SK-N-SH (cell line): ENCODE results near the gene USP36. TPM values are rescaled to one million over a fixed set of nuclear protein-coding genes. Genes with fewer than 3 reads are reported as not detected.

Experiments used
- CTCF ChIA-PET: fragments of 300-600, 350-600 bp; formaldehyde crosslinking; extraction: SDS; loops from one replicate; lab custom pipeline; 2021; lab: Yijun Ruan, JAX
- POLR2A ChIA-PET: fragments of 350-600 bp; sonication (Branson Sonifier 250); formaldehyde crosslinking; extraction: SDS; loops from one replicate; lab custom pipeline; 2020; ENCODE audit warnings: antibody characterized with exemption, inconsistent platforms; lab: Yijun Ruan, JAX
- DNase-seq: peaks from one replicate; pipeline ENCODE4 v3.0.0; 2012
- H2AFZ ChIP-seq: fragments of 200-600 bp; sonication (generic); 2 replicates; pipeline ENCODE4 v1.8.1; 2016; ENCODE audit warnings: antibody characterized with exemption, mild to moderate bottlenecking, low read depth
- H3F3A ChIP-seq: fragments of 200-600 bp; sonication (generic); replicated peaks from 2 replicates; pipeline ENCODE3; 2016; ENCODE audit warnings: antibody characterized with exemption, mild to moderate bottlenecking; ENCODE audit not compliant: insufficient read depth
- H3K27ac ChIP-seq, 2 experiments: fragments of 200-500 bp in 1 of 2; fragments of 200-600 bp in 1 of 2; sonication (Bioruptor generic) in 1 of 2; sonication (generic), shearing (Covaris generic) in 1 of 2; 2 replicates each; pipeline versions ENCODE4 v1.5.1 to v1.6.1; 2014 to 2016; ENCODE audit warnings: low read depth in 2 of 2, inconsistent platforms in 1 of 2, low read length in 1 of 2, mild to moderate bottlenecking in 1 of 2, mixed read lengths in 1 of 2
- H3K27me3 ChIP-seq: fragments of 200-600 bp; sonication (generic), shearing (Covaris generic); 2 replicates; pipeline ENCODE4 v1.6.1; 2016; ENCODE audit warnings: mixed run types; ENCODE audit not compliant: insufficient read depth
- H3K36me3 ChIP-seq, 2 experiments: fragments of 200-500 bp in 1 of 2; fragments of 200-600 bp in 1 of 2; sonication (Bioruptor generic) in 1 of 2; sonication (generic) in 1 of 2; replicated peaks in 1 of 2; 2 replicates each; pipeline versions ENCODE3 to v1.5.1; 2014 to 2016; ENCODE audit warnings: low read length in 1 of 2, mild to moderate bottlenecking in 1 of 2; ENCODE audit not compliant: insufficient read depth in 2 of 2, control insufficient read depth in 1 of 2
- H3K4me1 ChIP-seq, 2 experiments: fragments of 200-500 bp in 1 of 2; fragments of 200-600 bp in 1 of 2; sonication (Bioruptor generic) in 1 of 2; sonication (generic), shearing (Covaris generic) in 1 of 2; 2 replicates each; pipeline versions ENCODE4 v1.5.1 to v1.6.1; 2014 to 2016; ENCODE audit warnings: low read depth in 1 of 2, low read length in 1 of 2, mixed run types in 1 of 2; ENCODE audit not compliant: insufficient read depth in 2 of 2, control insufficient read depth in 1 of 2
- H3K4me2 ChIP-seq: fragments of 200-600 bp; sonication (generic), shearing (Covaris generic); 2 replicates; pipeline ENCODE4 v1.6.1; 2017; ENCODE audit warnings: mixed run types
- H3K4me3 ChIP-seq, 2 experiments: fragments of 200-500 bp in 1 of 2; fragments of 200-600 bp in 1 of 2; sonication (Bioruptor generic) in 1 of 2; sonication (generic), shearing (Covaris generic) in 1 of 2; 2 replicates each; pipeline versions ENCODE4 v1.5.1 to v1.8.1; 2014 to 2016; ENCODE audit warnings: low read depth in 2 of 2, inconsistent platforms in 1 of 2, low read length in 1 of 2, mild to moderate bottlenecking in 1 of 2, mixed read lengths in 1 of 2, moderate library complexity in 1 of 2
- H3K79me2 ChIP-seq: fragments of 200-600 bp; sonication (generic); 2 replicates; pipeline ENCODE4 v1.8.1; 2017; ENCODE audit warnings: mild to moderate bottlenecking; ENCODE audit not compliant: insufficient read depth
- H3K9ac ChIP-seq: fragments of 200-600 bp; sonication (generic); 2 replicates; pipeline ENCODE4 v1.6.1; 2017; ENCODE audit warnings: mixed run types
- H3K9me2 ChIP-seq: fragments of 200-600 bp; sonication (generic); 2 replicates; pipeline ENCODE4 v1.6.1; 2017; ENCODE audit warnings: mixed run types
- H3K9me3 ChIP-seq: fragments of 200-600 bp; sonication (generic); 2 replicates; pipeline ENCODE4 v1.6.1; 2017; ENCODE audit warnings: mixed run types, mild to moderate bottlenecking, moderate library complexity
- H4K20me1 ChIP-seq: fragments of 200-600 bp; sonication (generic); 2 replicates; pipeline ENCODE4 v1.6.1; 2017; ENCODE audit warnings: mild to moderate bottlenecking, mixed run types; ENCODE audit not compliant: insufficient read depth
- FOSL2 ChIP-seq: IDR thresholded peaks from 2 replicates; pipeline ENCODE4 v1.4.0; 2012; ENCODE audit warnings: low read depth, mild to moderate bottlenecking, moderate library complexity, borderline replicate concordance
- FOXJ3 ChIP-seq: sonication (generic); formaldehyde crosslinking; IDR thresholded peaks from 2 replicates; pipeline ENCODE4 v1.5.1; 2020; ENCODE audit warnings: mild to moderate bottlenecking, missing genetic modification reagents
- GABPA ChIP-seq: IDR thresholded peaks from 2 replicates; pipeline ENCODE4 v1.4.0; 2012; ENCODE audit warnings: low read depth, mild to moderate bottlenecking
- GATA2 ChIP-seq: sonication (generic); formaldehyde crosslinking; IDR thresholded peaks from 2 replicates; pipeline ENCODE4 v1.5.0; 2020; ENCODE audit warnings: mild to moderate bottlenecking, missing genetic modification reagents
- IRF3 ChIP-seq: fragments of 150-350 bp; IDR thresholded peaks from 2 replicates; pipeline ENCODE4 v1.6.1; 2016; ENCODE audit warnings: mild to moderate bottlenecking, low read depth, low read length
- JUND ChIP-seq: IDR thresholded peaks from 2 replicates; pipeline ENCODE4 v1.4.0; 2012
- MXI1 ChIP-seq: IDR thresholded peaks from 2 replicates; pipeline ENCODE4 v1.6.1; 2012; ENCODE audit warnings: mild to moderate bottlenecking, low read depth, low read length, improper control_type of control experiment
- NFIC ChIP-seq: IDR thresholded peaks from 2 replicates; pipeline ENCODE4 v1.4.0; 2012; ENCODE audit warnings: borderline replicate concordance
- RAD21 ChIP-seq: IDR thresholded peaks from 2 replicates; pipeline ENCODE4 v1.6.1; 2012; ENCODE audit warnings: mild to moderate bottlenecking, low read length
- REST ChIP-seq: IDR thresholded peaks from 2 replicates; pipeline ENCODE4 v1.6.1; 2012; ENCODE audit warnings: mild to moderate bottlenecking, low read depth, low read length, moderate library complexity
- SMC3 ChIP-seq: IDR thresholded peaks from 2 replicates; pipeline ENCODE4 v1.6.1; 2012; ENCODE audit warnings: low read depth, low read length, improper control_type of control experiment
- TCF12 ChIP-seq: IDR thresholded peaks from 2 replicates; pipeline ENCODE4 v1.4.0; 2012
- USF1 ChIP-seq: IDR thresholded peaks from 2 replicates; pipeline ENCODE4 v1.4.0; 2012; ENCODE audit warnings: low read depth, borderline replicate concordance
- WGBS: methylation state at CpG from one replicate; pipeline ENCODE4 v1.1.6; 2017; ENCODE audit warnings: low lambda C conversion rate; 5-methylcytosine and 5-hydroxymethylcytosine counted together
- polyA plus RNA-seq, 3 experiments: library from polyadenylated mRNA; depleted of rRNA; stranded (reverse); fragments of >200 nt; gene quantifications; 2 replicates each; pipeline ENCODE4 v1.2.3, GENCODE V29; 2012
- TF ChIP-seq, protein P1 (sequence below): fragments of 200-600 bp; sonication (generic); IDR thresholded peaks from 2 replicates; pipeline ENCODE4 v1.6.1; 2017; ENCODE audit warnings: antibody characterized with exemption, mild to moderate bottlenecking, moderate library complexity
- TF ChIP-seq, protein P2 (sequence below): IDR thresholded peaks from 2 replicates; pipeline ENCODE4 v1.4.0; 2012; ENCODE audit warnings: low read depth

The USP36 gene
- polyA plus RNA-seq, 1 of the 3 experiments (the other 2 are of a cell fraction): 34.6 TPM

- no peak for TF ChIP-seq NFIC
- TF ChIP-seq MXI1: no peak
- TF ChIP-seq TCF12: no peak
- peak; percentile 21; the same call in 1 of the 2 replicates for TF ChIP-seq RAD21
- no peak for TF ChIP-seq FOXJ3 (CRISPR knock-in tag)
- peak; percentile 74; the same call in 1 of the 2 replicates for TF ChIP-seq FOSL2
- TF ChIP-seq, protein P1, sequence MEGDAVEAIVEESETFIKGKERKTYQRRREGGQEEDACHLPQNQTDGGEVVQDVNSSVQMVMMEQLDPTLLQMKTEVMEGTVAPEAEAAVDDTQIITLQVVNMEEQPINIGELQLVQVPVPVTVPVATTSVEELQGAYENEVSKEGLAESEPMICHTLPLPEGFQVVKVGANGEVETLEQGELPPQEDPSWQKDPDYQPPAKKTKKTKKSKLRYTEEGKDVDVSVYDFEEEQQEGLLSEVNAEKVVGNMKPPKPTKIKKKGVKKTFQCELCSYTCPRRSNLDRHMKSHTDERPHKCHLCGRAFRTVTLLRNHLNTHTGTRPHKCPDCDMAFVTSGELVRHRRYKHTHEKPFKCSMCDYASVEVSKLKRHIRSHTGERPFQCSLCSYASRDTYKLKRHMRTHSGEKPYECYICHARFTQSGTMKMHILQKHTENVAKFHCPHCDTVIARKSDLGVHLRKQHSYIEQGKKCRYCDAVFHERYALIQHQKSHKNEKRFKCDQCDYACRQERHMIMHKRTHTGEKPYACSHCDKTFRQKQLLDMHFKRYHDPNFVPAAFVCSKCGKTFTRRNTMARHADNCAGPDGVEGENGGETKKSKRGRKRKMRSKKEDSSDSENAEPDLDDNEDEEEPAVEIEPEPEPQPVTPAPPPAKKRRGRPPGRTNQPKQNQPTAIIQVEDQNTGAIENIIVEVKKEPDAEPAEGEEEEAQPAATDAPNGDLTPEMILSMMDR: peak; percentile 64
- TF ChIP-seq REST: no peak
- TF ChIP-seq USF1: no peak
- TF ChIP-seq GATA2 (CRISPR knock-in tag): no peak
- no peak for TF ChIP-seq GABPA
- TF ChIP-seq, protein P2, sequence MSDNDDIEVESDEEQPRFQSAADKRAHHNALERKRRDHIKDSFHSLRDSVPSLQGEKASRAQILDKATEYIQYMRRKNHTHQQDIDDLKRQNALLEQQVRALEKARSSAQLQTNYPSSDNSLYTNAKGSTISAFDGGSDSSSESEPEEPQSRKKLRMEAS: no peak
- no peak for TF ChIP-seq SMC3
- no peak for TF ChIP-seq IRF3
- TF ChIP-seq JUND: peak; percentile 56; the same call in 1 of the 2 replicates
- Histone ChIP-seq H3K27me3 (no peaks in the 10 kb centered on the region), H3K36me3 (peaks cover 62 to 79% of the 10 kb centered on the region in 2 experiments), H3K9me3 (no peaks in the 10 kb centered on the region), H3K4me3 (no peak overlapping the region), H3K79me2 (peaks cover 81% of the 10 kb centered on the region), H3K4me1 (no peaks in the 10 kb centered on the region), H3K9ac (no peak overlapping the region), H2AFZ (no peak overlapping the region), H3K9me2 (no peaks in the 10 kb centered on the region), H3K27ac (no peak overlapping the region), H3F3A (peaks cover 16% of the 10 kb centered on the region), H4K20me1 (peaks cover 38% of the 10 kb centered on the region), H3K4me2 (no peak overlapping the region)
- ChIA-PET CTCF (interaction anchor here (1.3 kb wide), 1 partner anchor 29 kb away, joined by 3 read pairs; no protein-coding TSS in a partner anchor), POLR2A (interaction anchor here (0.6 kb wide), 1 partner anchor 1481 kb away, joined by 3 read pairs; no protein-coding TSS in a partner anchor)
- 95% methylated on average over 14 of the region's 14 CpGs for WGBS
- DNase-seq: peak; percentile 42
Observed at GRCh38 chr17:78828470-78829185, 12.0 kb downstream of the USP36 start.
